Adrenal gland (tissue), 12 donors: Measurements from ENCODE around the gene NT5C3A. TPM values are rescaled to one million over a fixed set of nuclear protein-coding genes. Genes with fewer than 3 reads are reported as not detected.

ENCODE experiments used
- DNase-seq, 7 donors: peaks; one replicate each; pipeline ENCODE4 v3.0.0-alpha.2; 2019 to 2020
- H3K27ac ChIP-seq, 5 donors: fragments of 200-600 bp; sonication (generic) in 4 of 5; 1 replicate in 3 of 5; 2 replicates in 2 of 5; pipeline versions ENCODE4 v1.5.1 to v1.8.0; 2016 to 2020; ENCODE audit warnings: mild to moderate bottlenecking in 1 of 5
- H3K27me3 ChIP-seq: fragments of 200-600 bp; 2 replicates; pipeline ENCODE4 v1.8.0; 2021
- H3K36me3 ChIP-seq, 2 donors: fragments of 200-600 bp; replicated peaks in 1 of 2; 1 replicate in 1 of 2; 2 replicates in 1 of 2; pipeline versions ENCODE4 v1.5.1 to v1.8.0; 2018 to 2022
- H3K4me1 ChIP-seq, 2 donors: fragments of 200-600 bp; replicated peaks in 1 of 2; 1 replicate in 1 of 2; 2 replicates in 1 of 2; pipeline versions ENCODE4 v1.5.1 to v1.8.0; 2018 to 2021
- H3K4me3 ChIP-seq, 4 donors: fragments of 200-600 bp; sonication (generic) in 3 of 4; one replicate each; pipeline ENCODE4 v1.5.1; 2016 to 2018
- H3K9me3 ChIP-seq, 3 donors: fragments of 200-600 bp; sonication (generic) in 1 of 3; replicated peaks in 1 of 3; 1 replicate in 2 of 3; 2 replicates in 1 of 3; pipeline versions ENCODE4 v1.5.1 to v1.8.0; 2016 to 2021
- CTCF ChIP-seq, 6 experiments: fragments of 450-650 bp in 4 of 6; fragments of 200-600 bp in 2 of 6; sonication (generic) in 1 of 6; IDR thresholded peaks; 1 replicate in 5 of 6; 2 replicates in 1 of 6; pipeline versions ENCODE4 v1.5.1 to v1.8.0; 2016 to 2021; ENCODE audit warnings: antibody characterized with exemption in 6 of 6, mild to moderate bottlenecking in 2 of 6, moderate library complexity in 1 of 6
- POLR2A ChIP-seq, 2 donors: fragments of 450-650 bp; IDR thresholded peaks; one replicate each; pipeline ENCODE4 v1.6.1; 2017; ENCODE audit warnings: antibody characterized with exemption in 2 of 2, mild to moderate bottlenecking in 2 of 2, moderate library complexity in 1 of 2
- WGBS, 4 donors: extraction: QIAGEN DNeasy Blood & Tissue Kit in 2 of 4; methylation state at CpG; one replicate each; pipeline versions ENCODE4 v1.1.5 to v1.1.7; 2013 to 2017; 5-methylcytosine and 5-hydroxymethylcytosine counted together
- intact Hi-C, 2 donors: fragments of 100-400 bp; cut with DNase I; formaldehyde crosslinking; loops; one replicate each; pipeline versions ENCODE4 v1.14.1 to v1.15.0; 2022 to 2023
- polyA plus RNA-seq, 3 donors: library from polyadenylated mRNA; stranded (reverse); fragments of 200-250 nt in 2 of 3; fragments of 350-450 nt in 1 of 3; fragmentation: Illumina TruSeq in 1 of 3; extraction: RNeasy Lipid Tissue Mini Kit (QIAGEN cat#74804) in 1 of 3; gene quantifications; one replicate each; pipeline ENCODE4 v1.2.3, GENCODE V29; 2013 to 2014
- total RNA-seq, 9 donors: library from RNA; depleted of rRNA in 4 of 9; stranded (reverse); fragments of >200 nt in 4 of 9; fragments of 120-200 nt in 1 of 9; fragmentation: NEBNext Ultra II Directional in 1 of 9; extraction: Animal tissue kit (Norgen Biotek cat#: 25700) in 1 of 9; gene quantifications; one replicate each; pipeline versions ENCODE4 v1.1.0 to v1.2.4, GENCODE V29; 2013 to 2023
- donor health status: healthy with polysubstance abuse.
- donor health status: Bipolar disorder and iron deficiency.
- donor health status: DM: yes; HTN: yes; CAD: no.
- donor health status: DM: no; HTN: no; CAD: no.
- donor health status: DM: no; HTN: no; CAD: no.
- donor health status: DM: yes; HTN: yes; CAD: no.

The NT5C3A gene
- total and polyA plus RNA-seq, 12 donors: 10.0 to 65.5 (median 22.6) TPM

- no peak overlapping the region for H3K27ac ChIP-seq
- 77 to 88% (median 83%) methylated on average over 4 of the region's 4 CpGs for WGBS, 4 donors
- no peaks in the 10 kb centered on the region for H3K9me3 ChIP-seq
- DNase-seq: no peak
- no peaks in the 10 kb centered on the region for H3K27me3 ChIP-seq
- no peaks in the 10 kb centered on the region for H3K4me1 ChIP-seq
- TF ChIP-seq CTCF (IDR thresholded peaks at IDR 0.05) (no peak), POLR2A (IDR thresholded peaks at IDR 0.05) (no peak)
- intact Hi-C loops: no loop called here
- H3K36me3 ChIP-seq: peaks cover 0 to 40% of the 10 kb centered on the region in 2 donors
- no peak overlapping the region for H3K4me3 ChIP-seq
These were observed 30.7 kb upstream of the NT5C3A start for GRCh38 chr7:33093266-33093665.

GRCh38 chr7:33091641-33092191 lies 29.1 kb upstream of the NT5C3A start:
- no peak for DNase-seq
- WGBS, 4 donors: 75 to 83% (median 81%) methylated on average over 5 of the region's 5 CpGs

GRCh38 chr7:33091111-33091531 lies 28.5 kb upstream of the NT5C3A start:
- H3K4me3 ChIP-seq: no peak overlapping the region
- H3K9me3 ChIP-seq: no peaks in the 10 kb centered on the region
- WGBS, 4 donors: 86 to 92% (median 86%) methylated on average over 4 of the region's 4 CpGs
- no peak for TF ChIP-seq CTCF (IDR thresholded peaks at IDR 0.05)
- no peak for TF ChIP-seq POLR2A (IDR thresholded peaks at IDR 0.05)
- H3K27me3 ChIP-seq: no peaks in the 10 kb centered on the region
- DNase-seq: no peak
- no peak overlapping the region for H3K27ac ChIP-seq
- H3K4me1 ChIP-seq: no peaks in the 10 kb centered on the region
- intact Hi-C loops: no loop called here
- peaks cover 0 to 19% of the 10 kb centered on the region in 2 donors for H3K36me3 ChIP-seq

More at GRCh38 chr7:33091641-33092191, 29.1 kb upstream of the NT5C3A start:
- H3K9me3 ChIP-seq: no peaks in the 10 kb centered on the region
- intact Hi-C loops: no loop called here
- H3K4me1 ChIP-seq: no peaks in the 10 kb centered on the region
- TF ChIP-seq CTCF (IDR thresholded peaks at IDR 0.05) (no peak), POLR2A (IDR thresholded peaks at IDR 0.05) (no peak)
- H3K27me3 ChIP-seq: no peaks in the 10 kb centered on the region
- peaks cover 0 to 25% of the 10 kb centered on the region in 2 donors for H3K36me3 ChIP-seq
- H3K4me3 ChIP-seq: no peak overlapping the region
- no peak overlapping the region for H3K27ac ChIP-seq

GRCh38 chr7:33089142-33089541 lies 26.6 kb upstream of the NT5C3A start:
- no peak for DNase-seq
- no peaks in the 10 kb centered on the region for H3K27me3 ChIP-seq
- H3K9me3 ChIP-seq: no peaks in the 10 kb centered on the region
- peaks cover 0 to 2% of the 10 kb centered on the region in 2 donors for H3K36me3 ChIP-seq
- 55 to 95% (median 68%) methylated on average over 2 to 7 of the region's 7 CpGs for WGBS, 4 donors
- intact Hi-C loops: no loop called here
- H3K4me3 ChIP-seq: no peak overlapping the region
- H3K27ac ChIP-seq: no peak overlapping the region
- H3K4me1 ChIP-seq: no peaks in the 10 kb centered on the region
- TF ChIP-seq CTCF (IDR thresholded peaks at IDR 0.05) (no peak), POLR2A (IDR thresholded peaks at IDR 0.05) (no peak)
